HepG2 (cell line): Measurements from ENCODE around the gene STIP1. TPM values are rescaled to one million over a fixed set of nuclear protein-coding genes. Genes with fewer than 3 reads are reported as not detected.
A peak's percentile ranks its signal among the peaks of the same experiment; 100 is the strongest.

Experiments
- ATAC-seq: fragments of 200-7000 bp; cut with Tn5 transposase; 3 replicates; pipeline ENCODE4 v1.9.1; 2020; ENCODE audit warnings: mild to moderate bottlenecking, moderate library complexity
- BruUV-seq: library from RNA; stranded (reverse); fragments of 400-500 nt; replicated peaks from 2 replicates; lab custom pipeline; 2021; lab: Mats Ljungman, UMichigan
- CTCF ChIA-PET: fragments of 300-600 bp; formaldehyde crosslinking; extraction: SDS; loops from one replicate; lab custom pipeline; 2021; ENCODE audit warnings: low total read pairs, inconsistent platforms, low intra/inter-chr PET ratio; lab: Yijun Ruan, JAX
- POLR2A ChIA-PET: fragments of 350-600 bp; sonication (Branson Sonifier 250); formaldehyde crosslinking; loops from one replicate; lab custom pipeline; 2020; ENCODE audit warnings: antibody characterized with exemption, inconsistent platforms; lab: Yijun Ruan, JAX
- DNase-seq: peaks from one replicate; pipeline ENCODE4 v3.0.0-alpha.2; 2015; ENCODE audit warnings: low spot score
- FAIRE-seq: peaks from 3 replicates; lab custom pipeline; 2011; peaks lifted over from hg19 to GRCh38; lab: Jason Lieb, UNC
- H2AFZ ChIP-seq: one replicate; pipeline ENCODE4 v1.6.1; 2011; ENCODE audit warnings: low read length, inconsistent platforms
- H3K27ac ChIP-seq: fragments of 300-600 bp; 3 replicates; pipeline ENCODE4 v1.8.0; 2011; ENCODE audit warnings: mixed run types, mild to moderate bottlenecking, mixed read lengths, low read length, inconsistent platforms; ENCODE audit not compliant: insufficient read depth; ENCODE audit errors: extremely low read length
- H3K27me3 ChIP-seq, 2 experiments: fragments of 200-600 bp in 1 of 2; 2 replicates in 1 of 2; 3 replicates in 1 of 2; pipeline versions ENCODE4 v1.6.0 to v1.8.0; 2011; ENCODE audit warnings: low read length in 2 of 2, mild to moderate bottlenecking in 2 of 2, moderate library complexity in 2 of 2, inconsistent platforms in 1 of 2; ENCODE audit not compliant: insufficient read depth in 2 of 2, control insufficient read depth in 1 of 2
- H3K36me3 ChIP-seq, 2 experiments: fragments of 200-600 bp in 1 of 2; replicated peaks in 1 of 2; 2 replicates in 1 of 2; 3 replicates in 1 of 2; pipeline versions ENCODE4 v1.5.1 to v1.8.0; 2011; ENCODE audit warnings: low read length in 2 of 2, inconsistent platforms in 1 of 2; ENCODE audit not compliant: insufficient read depth in 2 of 2, control insufficient read depth in 1 of 2
- H3K4me1 ChIP-seq: 2 replicates; pipeline ENCODE4 v1.5.1; 2012; ENCODE audit warnings: low read length, inconsistent platforms; ENCODE audit not compliant: insufficient read depth
- H3K4me2 ChIP-seq: 2 replicates; pipeline ENCODE4 v1.6.0; 2011; ENCODE audit warnings: low read depth, low read length, inconsistent platforms
- H3K4me3 ChIP-seq, 3 experiments: fragments of 200-600 bp in 1 of 3; sonication (generic), shearing (Covaris generic) in 1 of 3; replicated peaks in 1 of 3; 2 replicates each; pipeline ENCODE4 v1.5.1; 2011 to 2016; ENCODE audit warnings: low read length in 3 of 3, inconsistent platforms in 2 of 3, low read depth in 2 of 3, mild to moderate bottlenecking in 2 of 3, control low read depth in 1 of 3, mixed read lengths in 1 of 3; ENCODE audit not compliant: insufficient read depth in 1 of 3
- H3K79me2 ChIP-seq: one replicate; pipeline ENCODE4 v1.6.1; 2011; ENCODE audit warnings: low read length, inconsistent platforms; ENCODE audit not compliant: insufficient read depth
- H3K9ac ChIP-seq: 2 replicates; pipeline ENCODE4 v1.6.0; 2011; ENCODE audit warnings: mild to moderate bottlenecking, low read depth, low read length, inconsistent platforms; ENCODE audit not compliant: insufficient read depth
- H3K9me3 ChIP-seq: 2 replicates; pipeline ENCODE4 v1.5.1; 2012; ENCODE audit warnings: mild to moderate bottlenecking, low read length
- H4K20me1 ChIP-seq: 2 replicates; pipeline ENCODE4 v1.6.0; 2011; ENCODE audit warnings: inconsistent platforms, mild to moderate bottlenecking, low read length, moderate library complexity; ENCODE audit not compliant: insufficient read depth
- ATF2 ChIP-seq: sonication (generic); formaldehyde crosslinking; IDR thresholded peaks from 2 replicates; pipeline ENCODE4 v1.4.0; 2020; ENCODE audit warnings: missing genetic modification reagents
- ELF4 ChIP-seq: sonication (generic); formaldehyde crosslinking; IDR thresholded peaks from 2 replicates; pipeline ENCODE4 v1.5.0; 2020; ENCODE audit warnings: missing genetic modification reagents, mild to moderate bottlenecking, moderate library complexity, borderline replicate concordance
- HNRNPL ChIP-seq: fragments of 200-400 bp; formaldehyde crosslinking; IDR thresholded peaks from 2 replicates; pipeline ENCODE4 v1.6.1; 2017; ENCODE audit warnings: mild to moderate bottlenecking, low read depth, low read length
- KDM1A ChIP-seq: IDR thresholded peaks from 2 replicates; pipeline ENCODE4 v1.6.1; 2016; ENCODE audit warnings: missing compliant biosample characterization
- MAX ChIP-seq: IDR thresholded peaks from 2 replicates; pipeline ENCODE4 v1.6.1; 2012; ENCODE audit warnings: inconsistent platforms
- PHF8 ChIP-seq: sonication (generic); formaldehyde crosslinking; IDR thresholded peaks from 2 replicates; pipeline ENCODE4 v1.5.0; 2020; ENCODE audit warnings: missing genetic modification reagents
- PPARG ChIP-seq: conservative IDR thresholded peaks from 2 replicates; pipeline ENCODE4 v1.6.1; 2016; ENCODE audit warnings: missing biosample characterization, missing genetic modification reagents
- RFXAP ChIP-seq: sonication (generic); formaldehyde crosslinking; IDR thresholded peaks from 2 replicates; pipeline ENCODE4 v1.4.0; 2020; ENCODE audit warnings: missing genetic modification reagents, borderline replicate concordance
- SAP130 ChIP-seq: IDR thresholded peaks from 2 replicates; pipeline ENCODE4 v1.6.1; 2016; ENCODE audit warnings: low read depth
- SMC3 ChIP-seq: IDR thresholded peaks from 2 replicates; pipeline ENCODE4 v1.6.1; 2011; ENCODE audit warnings: low read length, improper control_type of control experiment
- ZIK1 ChIP-seq: sonication (generic); formaldehyde crosslinking; IDR thresholded peaks from 2 replicates; pipeline ENCODE4 v1.5.0; 2020; ENCODE audit warnings: mild to moderate bottlenecking, low read depth, missing genetic modification reagents, borderline replicate concordance
- ZMYM3 ChIP-seq: sonication (generic); formaldehyde crosslinking; IDR thresholded peaks from 2 replicates; pipeline ENCODE4 v1.5.1; 2020; ENCODE audit warnings: mild to moderate bottlenecking, missing genetic modification reagents
- ZNF629 ChIP-seq: sonication (generic); formaldehyde crosslinking; conservative IDR thresholded peaks from 2 replicates; pipeline ENCODE4 v1.5.0; 2020; ENCODE audit warnings: missing genetic modification reagents
- ZNF644 ChIP-seq: IDR thresholded peaks from 2 replicates; pipeline ENCODE4 v1.6.1; 2016; ENCODE audit warnings: low read depth
- ZUFSP ChIP-seq: sonication (generic); formaldehyde crosslinking; IDR thresholded peaks from 2 replicates; pipeline ENCODE4 v1.9.0; 2021; ENCODE audit warnings: missing genetic modification reagents, mild to moderate bottlenecking, borderline replicate concordance
- WGBS: methylation state at CpG from one replicate; pipeline ENCODE4 v1.1.6; 2017; ENCODE audit warnings: low lambda C conversion rate; 5-methylcytosine and 5-hydroxymethylcytosine counted together
- in situ Hi-C: cut with HindIII; loops from 2 replicates; pipeline ENCODE4 v1.10.0; 2017; ENCODE audit warnings: low pct_unique_long_range_greater_than_20kb; ENCODE audit not compliant: extremely low pct_ligation_motif_present
- intact Hi-C: fragments of 100-400 bp; cut with micrococcal nuclease; formaldehyde crosslinking; loops from one replicate; pipeline ENCODE4 v1.10.0; 2022; ENCODE audit not compliant: unreplicated experiment
- polyA plus RNA-seq, 8 experiments: library from polyadenylated mRNA; depleted of rRNA in 3 of 8; stranded (reverse) in 7 of 8; unstranded in 1 of 8; fragments of >200 nt; fragmentation: Illumina TruSeq in 4 of 8; extraction: Trizol in 4 of 8; gene quantifications; 2 replicates each; pipeline versions ENCODE4 v1.2.1 to v1.2.3, GENCODE V29; 2011 to 2016; ENCODE audit warnings: low read depth in 4 of 8, missing spikeins in 1 of 8, mixed read lengths in 1 of 8; ENCODE audit not compliant: insufficient read depth in 1 of 8
- total RNA-seq, 5 experiments: library from RNA; depleted of rRNA; stranded (reverse); fragments of >200 nt; fragmentation: Illumina TruSeq; extraction: Trizol; gene quantifications; 2 replicates each; pipeline ENCODE4 v1.2.3, GENCODE V29; 2016; ENCODE audit warnings: low read depth in 1 of 5

STIP1 gene
- total and polyA plus RNA-seq, 2 of the 13 experiments (the other 11 are each of a cell fraction or from before 2014, with no cell fraction given), result 81.1 to 217 TPM

GRCh38 chr11:64235437-64236161 lies 49.6 kb downstream of the STIP1 start:
- DNase-seq, result no peak
- TSS peak; percentile 45 for BruUV-seq

More at GRCh38 chr11:64235437-64236161, 49.6 kb downstream of the STIP1 start:
- H3K9ac ChIP-seq, result peak overlapping the region; percentile 58; the same call in 1 of the 2 replicates
- H3K27me3 ChIP-seq, result no peaks in the 10 kb centered on the region; a peak in 1 of 5 replicates
- no peaks in the 10 kb centered on the region; a peak in 1 of 5 replicates for H3K36me3 ChIP-seq
- H3K9me3 ChIP-seq, result no peaks in the 10 kb centered on the region
- peaks cover 74% of the 10 kb centered on the region for H3K4me1 ChIP-seq
- no peak for FAIRE-seq
- H2AFZ ChIP-seq, result no peak overlapping the region
- intact Hi-C loops (no loop called here), in situ Hi-C loops (no loop called here)
- ATAC-seq, result no peak
- TF ChIP-seq ELF4 (CRISPR knock-in tag) (no peak), ZNF629 (CRISPR knock-in tag) (peak; percentile 93), ZMYM3 (CRISPR knock-in tag) (peak; percentile 84), HNRNPL (0 out of 2 replicates have a peak, but pooled peaks have one; percentile 29), PPARG (CRISPR knock-in tag) (no peak), SAP130 (CRISPR knock-in tag) (no peak), PHF8 (CRISPR knock-in tag) (0 out of 2 replicates have a peak, but pooled peaks have one; percentile 1), MAX (peak; percentile 3; the same call in 1 of the 2 replicates), RFXAP (CRISPR knock-in tag) (no peak), KDM1A (CRISPR knock-in tag) (0 out of 2 replicates have a peak, but pooled peaks have one; percentile 51), ZNF644 (CRISPR knock-in tag) (no peak), SMC3 (no peak), ZIK1 (CRISPR knock-in tag) (0 out of 2 replicates have a peak, but pooled peaks have one; percentile 54), ZUFSP (CRISPR knock-in tag) (no peak), ATF2 (no peak)
- POLR2A ChIA-PET, result interaction anchor here (1.6 to 2.3 kb wide), 2 partner anchors 9 to 10 kb away, joined by 7 to 27 read pairs; partner anchors contain the start of genes NUDT22 and TRPT1
- H3K27ac ChIP-seq, result no peak overlapping the region
- WGBS, result 78% methylated on average over 1 of the region's 12 CpGs
- H4K20me1 ChIP-seq, result no peaks in the 10 kb centered on the region
- CTCF ChIA-PET, result no interaction called here
- peak overlapping the region; percentile 60 to 80 (median 76) for H3K4me3 ChIP-seq
- peak overlapping the region; percentile 76 for H3K4me2 ChIP-seq
- peaks cover 3% of the 10 kb centered on the region for H3K79me2 ChIP-seq
